Measurements from ENCODE around the gene COA3. TPM values are rescaled to one million over a fixed set of nuclear protein-coding genes. Genes with fewer than 3 reads are reported as not detected.

COA3 gene
- total RNA-seq, 1 experiment from 2014 or later, result 41.0 TPM

- intact Hi-C loops (cut with micrococcal nuclease), result no loop called here
- ChIA-PET POLR2A (no interaction called here), CTCF (interaction anchor here (0.6 kb wide), 1 partner anchor 281 kb away, joined by 5 read pairs; no protein-coding TSS in a partner anchor)
- Mint-ChIP-seq H3K4me1 (ENCODE audit: insufficient read depth, unreplicated experiment) (peaks cover 18% of the 10 kb centered on the region), H3K27me3 (ENCODE audit: insufficient read depth, unreplicated experiment) (no peaks in the 10 kb centered on the region), H3K9me3 (ENCODE audit: unreplicated experiment) (no peaks in the 10 kb centered on the region), H3K36me3 (ENCODE audit: insufficient read depth, unreplicated experiment) (peaks cover 31% of the 10 kb centered on the region), H3K4me3 (ENCODE audit: unreplicated experiment) (no peak overlapping the region), H3K27ac (ENCODE audit: low read depth, unreplicated experiment) (no peak overlapping the region)
- no peak for TF ChIP-seq CTCF (IDR thresholded peaks at IDR 0.05; ENCODE audit: unreplicated experiment)
- BruUV-seq (replicated peaks), result no TSS peak
- DNase-seq (ENCODE audit: unreplicated experiment), result no peak
These were observed 19.9 kb downstream of the COA3 start for GRCh38 chr17:42778570-42778969.

- intact Hi-C loops (cut with micrococcal nuclease), result no loop called here
- H3K27ac Mint-ChIP-seq (ENCODE audit: low read depth, unreplicated experiment), result no peak overlapping the region
- peak; percentile 27 for DNase-seq (ENCODE audit: unreplicated experiment)
- POLR2A ChIA-PET, result interaction anchor here (1.0 kb wide), 1 partner anchor 11 kb away, joined by 3 read pairs; no protein-coding TSS in a partner anchor
- H3K4me3 Mint-ChIP-seq (ENCODE audit: unreplicated experiment), result no peak overlapping the region
- H3K4me1 Mint-ChIP-seq (ENCODE audit: insufficient read depth, unreplicated experiment), result peaks cover 8% of the 10 kb centered on the region
- no TSS peak for BruUV-seq (replicated peaks)
- CTCF ChIA-PET, result no interaction called here
- no peaks in the 10 kb centered on the region for H3K9me3 Mint-ChIP-seq (ENCODE audit: unreplicated experiment)
- H3K27me3 Mint-ChIP-seq (ENCODE audit: insufficient read depth, unreplicated experiment), result no peaks in the 10 kb centered on the region
- TF ChIP-seq CTCF (IDR thresholded peaks at IDR 0.05; ENCODE audit: unreplicated experiment), result no peak
- peaks cover 25% of the 10 kb centered on the region for H3K36me3 Mint-ChIP-seq (ENCODE audit: insufficient read depth, unreplicated experiment)
These were observed 22.9 kb downstream of the COA3 start for GRCh38 chr17:42775534-42776098.

- H3K36me3 Mint-ChIP-seq (ENCODE audit: insufficient read depth, unreplicated experiment), result peaks cover 25% of the 10 kb centered on the region
These were observed 24.3 kb downstream of the COA3 start for GRCh38 chr17:42774066-42774745.

More at GRCh38 chr17:42774066-42774745, 24.3 kb downstream of the COA3 start:
- intact Hi-C loops (cut with micrococcal nuclease), result no loop called here
- H3K27ac Mint-ChIP-seq (ENCODE audit: low read depth, unreplicated experiment), result peak overlapping the region; percentile 89
- ChIA-PET POLR2A (interaction anchor here (0.6 to 3.5 kb wide), 22 partner anchors 8 to 757 kb away, joined by 3 to 31 read pairs (median 6); partner anchors contain the start of genes BECN1, CNTD1, COA3 and DNAJC7), CTCF (interaction anchor here (0.7 to 2.9 kb wide), 3 partner anchors 11 to 196 kb away, joined by 3 to 14 read pairs (median 4); partner anchors contain the start of gene PSMC3IP)
- no peaks in the 10 kb centered on the region for H3K9me3 Mint-ChIP-seq (ENCODE audit: unreplicated experiment)
- H3K4me3 Mint-ChIP-seq (ENCODE audit: unreplicated experiment), result peak overlapping the region; percentile 87
- TF ChIP-seq CTCF (IDR thresholded peaks at IDR 0.05; ENCODE audit: unreplicated experiment), result no peak
- BruUV-seq (replicated peaks), result no TSS peak
- no peaks in the 10 kb centered on the region for H3K27me3 Mint-ChIP-seq (ENCODE audit: insufficient read depth, unreplicated experiment)
- H3K4me1 Mint-ChIP-seq (ENCODE audit: insufficient read depth, unreplicated experiment), result peaks cover 8% of the 10 kb centered on the region
- DNase-seq (ENCODE audit: unreplicated experiment), result peak; percentile 37
